ENCODE data around the gene ZNF77.
"Not testable (repeated sequence)": the region's sequence is repeated elsewhere in the genome, so short reads cannot be mapped to it uniquely, and the experiment has no call there.

Gene ZNF77

DNA sequence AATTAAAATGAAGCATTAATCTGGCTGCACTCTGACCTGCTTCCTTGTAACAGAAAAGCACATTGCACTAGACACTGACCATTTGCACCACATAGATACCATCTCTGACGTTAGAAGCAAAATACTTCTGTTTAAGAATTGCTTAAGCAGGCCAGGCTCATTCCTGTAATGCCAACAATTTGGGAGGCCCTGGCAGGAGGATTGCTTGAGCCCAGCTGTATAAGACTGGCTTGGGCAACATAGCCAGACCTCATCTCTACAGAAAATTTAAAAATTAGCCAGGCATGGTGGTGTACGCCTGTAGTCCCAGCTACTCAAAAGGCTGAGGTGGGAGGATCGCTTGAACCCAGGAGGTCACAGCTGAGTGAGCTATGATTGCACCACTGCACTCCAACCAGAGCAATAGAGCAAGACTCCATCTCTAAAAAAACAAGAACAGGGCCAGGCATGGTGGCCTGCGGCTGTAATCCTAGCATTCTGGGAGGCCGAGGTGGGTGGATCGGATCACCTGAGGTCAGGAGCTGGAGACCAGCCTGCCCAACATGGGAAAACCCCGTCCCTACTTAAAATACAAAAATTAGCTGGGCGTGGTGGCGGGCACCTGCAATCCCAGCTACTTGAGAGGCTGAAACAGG lies 25.5 kb upstream of the ZNF77 start:
- no peak for DNase-seq (ENCODE audit: low spot score)

DNA sequence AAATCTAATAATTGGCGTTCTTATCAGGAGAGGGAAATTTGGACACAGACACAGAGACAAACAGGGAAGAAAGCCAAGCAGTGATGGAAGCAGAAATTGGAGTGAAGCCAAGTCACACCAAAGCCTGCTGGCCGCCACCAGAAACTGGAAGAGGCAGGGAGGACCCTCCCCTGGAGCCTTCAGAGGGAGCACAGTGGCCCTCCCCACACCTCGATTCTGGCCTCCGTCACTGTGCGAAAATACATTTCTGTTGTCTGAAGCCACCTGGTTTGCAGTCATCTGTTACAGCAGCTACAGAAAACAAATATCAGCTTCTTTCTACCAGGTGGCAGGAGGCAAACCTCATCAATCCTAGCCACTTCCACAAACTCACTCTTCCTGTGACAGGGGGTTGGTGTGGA lies 24.3 kb upstream of the ZNF77 start:
- no peak for DNase-seq (ENCODE audit: low spot score)

DNA sequence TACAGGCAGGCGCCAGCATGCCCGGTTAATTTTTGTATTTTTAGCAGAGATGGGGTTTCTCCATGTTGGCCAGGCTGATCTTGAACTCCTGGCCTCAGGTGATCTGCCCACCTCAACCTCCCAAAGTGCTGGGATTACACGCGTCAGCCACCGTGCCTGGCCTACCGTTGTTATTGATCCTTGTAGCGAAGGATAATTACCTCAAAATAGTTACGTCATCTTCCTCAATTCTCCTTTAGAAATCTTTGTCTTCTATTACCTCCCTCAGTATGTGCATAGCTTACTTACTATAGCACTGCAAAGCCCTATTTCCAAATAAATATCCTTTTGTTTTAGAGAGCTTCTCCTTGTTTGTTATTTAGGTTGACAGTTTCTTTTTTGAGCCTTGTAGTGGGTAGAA lies 23.2 kb upstream of the ZNF77 start:
- no peak for DNase-seq (ENCODE audit: low spot score)

DNA sequence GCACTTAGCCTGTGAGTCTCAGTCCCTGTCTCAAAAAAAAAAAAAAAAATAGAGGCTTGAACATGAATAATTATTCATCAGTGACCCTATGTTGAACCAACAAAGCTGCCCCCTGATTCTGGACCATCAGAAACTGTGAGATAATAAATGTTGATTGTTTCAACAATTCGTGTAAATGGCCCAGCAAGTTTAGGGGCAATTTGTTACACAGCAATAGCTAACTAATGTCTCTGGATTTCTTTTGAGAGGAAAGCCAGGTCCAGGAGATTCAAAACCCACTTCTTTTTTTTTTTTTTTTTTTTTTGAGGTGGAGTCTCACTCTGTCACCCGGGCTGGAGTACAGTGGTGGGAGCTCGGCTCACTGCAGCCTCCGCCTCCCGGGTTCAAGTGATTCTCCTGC lies 20.1 kb upstream of the ZNF77 start:
- no peak for DNase-seq (ENCODE audit: low spot score)

DNA sequence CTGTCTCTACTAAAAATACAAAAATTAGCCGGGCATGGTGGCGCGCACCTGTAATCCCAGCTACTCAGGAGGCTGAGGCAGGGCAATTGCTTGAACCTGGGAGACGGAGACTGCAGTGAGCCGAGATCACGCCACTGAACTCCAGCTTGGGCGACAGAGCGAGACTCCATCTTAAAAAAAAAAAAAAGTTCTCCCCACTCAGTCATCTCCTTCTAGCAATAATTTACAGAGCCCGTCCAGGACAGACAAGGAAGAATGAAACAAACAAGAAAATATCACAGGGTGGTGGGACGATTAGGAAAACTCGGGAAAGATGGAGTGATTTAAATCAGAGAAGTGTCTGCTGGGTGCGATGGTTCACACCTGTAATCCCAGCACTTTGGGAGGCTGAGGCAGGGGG lies 18.9 kb upstream of the ZNF77 start:
- not testable (repeated sequence) for DNase-seq (ENCODE audit: low spot score)

DNA sequence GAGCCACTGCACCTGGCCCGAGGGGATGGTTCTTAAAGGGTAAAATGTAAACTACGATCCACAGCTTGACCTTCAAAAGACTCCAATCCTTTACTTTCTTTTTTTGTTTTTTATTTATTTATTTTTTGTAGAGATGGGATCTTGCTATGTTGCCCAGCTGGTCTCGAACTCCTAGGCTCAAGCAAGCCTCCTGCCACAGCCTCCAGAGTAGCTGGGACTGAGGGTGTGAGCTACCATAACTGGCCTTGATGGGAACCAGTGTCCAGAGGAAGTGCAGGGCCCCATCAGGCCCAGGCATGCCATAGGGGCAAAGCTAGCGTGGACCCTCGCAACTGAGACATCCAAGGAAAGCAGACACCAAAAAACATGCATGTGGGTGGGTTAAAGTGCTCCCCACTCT lies 18.4 kb upstream of the ZNF77 start:
- DNase-seq (ENCODE audit: low spot score), result no peak

DNA sequence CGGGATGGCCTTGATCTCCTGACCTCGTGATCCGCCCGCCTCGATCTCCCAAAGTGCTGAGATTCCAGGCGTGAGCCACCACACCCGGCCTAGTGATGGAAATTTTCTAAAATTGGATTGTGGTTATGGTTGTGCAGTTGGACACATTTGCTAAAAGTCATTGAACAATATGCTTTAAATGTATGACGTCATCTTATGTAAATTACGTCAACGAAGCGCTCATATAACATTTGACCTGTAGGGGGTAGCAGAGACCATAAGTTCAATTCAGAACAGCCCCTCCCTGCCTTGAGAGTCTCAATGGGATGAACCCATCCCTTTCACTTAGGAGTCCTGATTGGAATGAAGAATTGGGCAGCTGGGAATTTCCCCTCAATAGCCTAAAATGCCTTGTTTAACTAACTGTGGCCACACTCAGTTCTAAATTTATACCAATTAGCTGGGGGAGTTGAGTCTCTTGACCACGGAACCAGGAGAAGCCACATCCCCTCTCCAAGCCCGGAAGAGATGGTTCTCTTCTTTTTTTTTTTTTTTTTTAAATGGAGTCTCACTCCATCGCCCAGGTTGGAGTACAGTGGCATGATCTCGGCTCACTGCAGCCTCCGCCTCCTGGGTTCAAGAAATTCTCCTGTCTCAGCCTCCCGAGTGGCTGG lies 17.4 kb upstream of the ZNF77 start:
- DNase-seq (ENCODE audit: low spot score), result peak; percentile 81

DNA sequence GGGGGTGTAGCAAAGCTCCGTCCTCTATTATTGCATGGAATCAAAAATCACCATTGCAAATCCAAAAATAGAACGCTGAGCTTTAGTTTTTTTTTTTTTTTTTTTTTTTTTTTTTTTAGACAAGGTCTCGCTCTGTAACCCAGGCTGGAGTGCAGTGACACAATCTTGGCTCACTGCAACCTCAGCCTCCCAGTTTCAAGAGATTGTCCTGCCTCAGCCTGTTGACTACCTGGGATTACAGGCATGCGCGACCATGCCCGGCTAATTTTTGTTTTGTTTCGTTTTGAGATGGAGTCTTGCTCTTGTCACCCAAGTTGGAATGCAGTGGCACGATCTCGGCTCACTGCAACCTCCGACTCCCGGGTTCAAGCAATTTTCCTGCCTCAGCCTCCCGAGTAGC lies 15.3 kb upstream of the ZNF77 start:
- no peak for DNase-seq (ENCODE audit: low spot score)

DNA sequence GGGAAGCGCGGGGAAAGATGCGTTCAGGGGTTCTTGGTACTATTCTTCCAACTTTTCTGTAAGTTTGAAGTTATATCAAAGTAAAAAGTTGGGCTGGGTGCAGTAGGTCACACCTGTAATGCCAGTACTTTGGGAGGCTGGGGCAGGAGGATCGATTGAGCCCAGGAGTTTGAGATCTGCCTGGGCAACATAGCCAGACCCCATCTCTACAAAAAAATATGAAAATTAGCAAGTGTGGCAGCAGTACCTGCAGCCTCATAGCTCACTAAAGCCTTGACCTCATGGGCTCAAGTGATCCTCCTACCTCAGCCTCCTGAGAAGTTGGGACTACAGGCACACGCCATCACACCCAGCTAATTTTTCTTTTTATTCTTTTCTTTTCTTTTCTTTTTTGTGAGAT lies 12.4 kb upstream of the ZNF77 start:
- DNase-seq (ENCODE audit: low spot score), result no peak

DNA sequence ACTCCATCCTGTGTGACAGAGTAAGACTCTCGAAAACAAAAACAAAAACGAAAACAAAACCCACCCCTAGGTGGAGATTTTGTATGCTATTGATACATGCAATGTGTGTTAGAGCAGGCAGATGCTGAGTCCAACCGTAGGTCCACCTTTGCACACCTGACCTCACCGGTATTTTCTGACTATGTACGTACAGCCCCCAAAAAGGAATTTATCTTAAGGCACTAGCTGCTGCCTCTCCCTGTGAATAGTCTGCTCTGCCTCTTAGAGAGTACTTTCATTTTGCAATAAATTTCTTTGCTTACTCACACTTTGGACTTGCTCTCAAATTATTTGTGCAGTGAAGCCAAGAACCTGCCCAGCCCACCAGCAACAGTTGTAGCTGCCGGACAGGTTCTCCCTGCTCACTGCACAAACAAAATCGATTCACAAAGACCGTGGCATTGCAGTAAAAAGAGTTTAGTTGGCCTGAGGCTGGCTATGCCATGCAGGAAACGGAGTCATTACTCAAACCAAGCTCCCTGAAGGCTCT lies 8.2 kb upstream of the ZNF77 start:
- no peak for DNase-seq (ENCODE audit: low spot score)

DNA sequence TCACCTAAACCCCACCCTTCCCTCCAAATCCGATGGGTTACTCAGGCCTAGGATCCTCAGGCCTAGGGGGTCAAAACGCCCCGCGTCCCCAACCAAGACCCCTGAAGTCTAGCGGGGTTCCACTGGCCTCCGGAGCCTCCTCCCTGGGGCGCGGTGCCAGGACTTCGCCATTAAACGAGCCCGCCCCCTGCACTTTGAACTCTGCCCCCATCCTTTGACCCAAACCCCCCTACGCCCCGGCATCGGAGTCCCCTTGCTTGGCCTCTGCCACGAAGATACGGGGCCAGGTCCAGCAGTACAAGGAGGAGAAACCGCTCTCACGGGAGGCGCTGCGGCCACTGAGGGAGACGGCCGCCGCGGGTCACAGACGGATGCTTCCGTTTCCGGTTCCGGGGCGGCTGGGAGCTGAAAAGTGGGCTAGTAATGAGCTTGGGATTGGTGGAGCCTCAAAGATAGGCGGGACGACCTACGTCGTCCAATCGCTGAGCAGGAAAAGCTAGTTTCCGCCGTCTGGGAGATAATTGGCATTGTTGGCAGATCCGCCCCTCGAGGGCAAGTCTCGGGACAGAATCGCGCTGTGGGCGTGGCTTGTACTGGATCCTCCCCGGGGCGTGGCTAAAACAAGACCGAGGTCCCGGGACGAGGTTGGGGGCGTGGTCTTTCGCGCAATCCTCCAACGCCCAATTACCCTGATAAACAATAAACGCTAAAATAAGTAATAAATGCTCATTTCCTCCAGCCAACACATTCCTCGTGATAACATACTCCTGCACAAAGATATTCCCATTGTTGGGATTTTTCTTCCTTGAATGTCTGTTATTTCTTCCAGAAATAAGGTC lies 5.7 kb upstream of the ZNF77 start:
- peak; percentile 100 for DNase-seq (ENCODE audit: low spot score)

DNA sequence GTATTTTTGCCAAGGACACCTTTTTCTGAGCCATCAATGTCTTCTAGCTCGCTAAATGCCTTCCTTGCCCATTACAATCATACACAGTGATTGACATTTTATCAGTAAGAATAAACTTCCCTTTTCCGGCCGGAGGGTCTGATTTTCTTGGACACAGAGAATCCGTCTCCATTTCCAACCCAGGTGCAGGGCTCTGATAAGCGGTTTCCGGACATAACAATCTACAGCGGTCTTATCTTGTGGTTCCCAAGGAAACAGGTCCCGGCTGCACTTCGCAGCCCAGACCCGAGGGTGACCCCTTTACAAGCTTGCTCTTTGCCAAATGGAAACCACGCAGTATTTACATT lies 5.1 kb upstream of the ZNF77 start:
- DNase-seq (ENCODE audit: low spot score), result peak; percentile 65

DNA sequence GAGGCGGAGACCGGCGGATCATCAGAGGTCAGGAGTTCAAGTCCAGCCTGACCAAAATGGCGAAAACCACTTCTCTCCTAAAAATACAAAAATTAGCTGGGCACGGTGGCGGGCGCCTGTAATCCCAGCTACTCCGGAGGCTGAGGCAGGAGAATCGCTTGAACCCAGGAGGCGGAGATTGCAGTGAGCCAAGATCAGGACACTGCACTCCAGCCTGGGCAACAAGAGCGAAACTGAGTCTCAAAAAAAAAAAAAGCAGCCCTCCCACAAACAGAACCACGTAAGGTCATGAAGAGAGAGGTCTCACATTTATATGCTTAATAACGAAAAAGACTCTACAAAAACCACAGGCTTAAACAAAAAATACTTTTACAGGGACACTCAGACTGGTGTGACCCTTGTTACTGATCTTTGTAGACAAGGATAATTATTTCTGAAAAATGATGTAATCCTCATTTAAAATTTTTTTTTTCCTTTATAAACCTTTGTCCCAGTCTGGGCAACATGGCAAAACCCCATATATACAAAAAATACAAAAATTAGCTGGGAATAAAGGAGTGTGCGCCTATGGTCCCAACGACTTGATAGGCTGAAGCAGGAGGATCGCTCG lies 909 bp upstream of the ZNF77 start:
- no peak for DNase-seq (ENCODE audit: low spot score)

DNA sequence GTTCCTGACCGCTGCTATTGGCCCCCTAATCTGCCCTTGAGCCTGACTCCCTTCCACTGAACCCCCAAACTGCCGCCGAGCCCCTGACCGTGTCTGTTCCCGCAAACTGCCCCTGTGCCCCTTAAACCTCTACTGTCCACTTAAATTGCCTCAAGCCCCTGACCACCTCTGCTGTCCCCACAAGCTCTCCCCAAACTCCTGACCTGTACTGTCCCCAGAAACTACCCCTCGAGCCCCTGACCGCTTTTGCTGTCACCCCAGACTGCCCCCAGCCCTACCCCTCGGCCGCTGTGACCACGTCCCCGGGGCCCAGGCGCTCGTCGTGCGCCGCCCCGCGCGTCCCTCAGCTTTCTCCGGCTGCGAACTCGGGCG lies 382 bp downstream of the ZNF77 start:
- no peak for DNase-seq (ENCODE audit: low spot score)

DNA sequence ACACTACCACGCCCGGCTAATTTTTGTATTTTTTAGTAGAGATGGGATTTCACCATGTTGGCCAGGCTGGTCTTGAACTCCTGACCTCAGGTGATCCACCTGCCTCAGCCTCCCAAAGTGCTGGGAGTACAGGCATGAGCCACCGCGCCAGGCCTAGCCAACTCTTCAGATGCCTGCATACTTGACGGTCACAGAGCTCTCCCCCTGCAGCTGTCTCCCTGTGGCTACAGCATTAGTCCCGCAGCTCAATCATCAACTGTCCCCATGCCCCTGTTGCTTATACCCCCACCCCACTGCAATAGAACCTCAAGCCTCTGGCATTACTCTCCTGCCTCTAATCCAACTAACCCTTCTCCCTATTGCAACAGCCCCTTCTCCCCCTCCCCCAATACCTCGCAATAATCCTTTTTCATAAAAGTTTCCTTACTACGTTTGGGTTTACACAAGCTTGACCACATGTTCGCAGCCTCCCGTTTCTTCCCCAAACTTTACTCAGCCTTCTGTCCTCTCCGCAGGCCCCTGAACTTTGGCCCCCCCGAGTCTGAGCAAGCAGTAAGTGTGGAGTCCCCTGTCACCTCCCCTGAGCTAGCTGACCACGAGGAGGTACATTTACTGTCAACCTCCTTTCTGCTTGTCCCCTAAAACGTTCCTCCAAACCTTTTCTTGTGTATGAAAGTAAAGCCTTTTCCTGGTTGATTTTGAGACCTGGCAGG lies 1.7 kb downstream of the ZNF77 start:
- no peak for DNase-seq (ENCODE audit: low spot score)

DNA sequence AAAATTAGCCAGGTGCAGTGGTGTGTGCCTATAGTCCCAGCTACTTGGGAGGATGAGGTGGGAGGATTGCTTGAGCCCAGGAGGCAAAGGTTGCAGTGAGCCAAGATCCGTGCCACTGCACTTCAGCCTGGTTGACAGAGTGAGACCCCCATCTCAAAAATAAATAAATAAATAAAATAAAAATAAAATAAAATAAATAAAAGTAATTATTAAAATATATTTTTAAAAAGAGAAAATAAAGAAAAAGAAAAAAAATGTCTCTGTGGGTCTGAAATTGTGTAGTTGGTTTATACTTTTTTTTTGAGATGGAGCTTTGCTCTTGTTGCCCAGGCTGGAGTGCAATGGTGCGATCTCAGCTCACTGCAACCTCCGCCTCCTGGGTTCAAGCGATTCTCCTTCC lies 8.9 kb downstream of the ZNF77 start:
- not testable (repeated sequence) for DNase-seq (ENCODE audit: low spot score)

DNA sequence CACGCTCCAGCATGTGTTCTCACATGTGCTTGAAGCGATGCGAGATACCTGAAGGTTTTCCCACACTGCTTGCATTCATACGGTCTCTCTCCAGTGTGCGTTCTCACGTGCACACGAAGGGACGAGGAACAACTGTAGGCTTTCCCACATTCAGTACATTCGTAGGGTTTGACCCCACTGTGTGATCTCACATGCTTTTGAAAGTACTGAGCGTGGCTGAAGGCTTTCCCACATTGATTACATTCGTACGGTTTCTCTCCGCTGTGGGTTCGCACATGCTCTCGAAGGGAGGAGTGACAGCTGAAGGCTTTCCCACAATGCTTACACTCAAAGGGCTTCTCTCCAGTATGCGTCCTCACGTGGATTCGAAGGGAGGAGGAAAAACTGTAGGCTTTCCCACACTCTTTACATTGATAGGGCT lies 11.3 kb downstream of the ZNF77 start:
- DNase-seq (ENCODE audit: low spot score), result no peak

DNA sequence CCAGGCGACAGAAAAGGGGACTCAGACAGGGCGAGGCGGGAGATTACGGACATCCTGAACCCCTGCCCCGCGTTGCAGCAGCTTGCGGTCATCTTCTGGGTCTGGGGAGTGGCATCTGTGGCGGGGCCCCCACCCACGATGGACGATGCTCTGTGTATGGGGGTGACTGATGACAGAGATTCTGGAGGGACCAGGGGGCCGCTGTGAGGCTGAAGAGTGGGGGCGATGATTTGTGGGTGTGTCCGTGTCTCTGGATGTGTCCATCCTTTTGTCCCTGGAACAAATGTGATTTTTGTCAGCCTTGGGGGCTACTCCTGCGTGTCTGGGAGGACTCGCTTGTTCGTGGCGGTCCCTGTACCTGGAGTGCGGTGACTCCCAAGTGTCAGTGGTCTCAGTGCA lies 17.7 kb downstream of the ZNF77 start:
- DNase-seq (ENCODE audit: low spot score), result no peak

DNA sequence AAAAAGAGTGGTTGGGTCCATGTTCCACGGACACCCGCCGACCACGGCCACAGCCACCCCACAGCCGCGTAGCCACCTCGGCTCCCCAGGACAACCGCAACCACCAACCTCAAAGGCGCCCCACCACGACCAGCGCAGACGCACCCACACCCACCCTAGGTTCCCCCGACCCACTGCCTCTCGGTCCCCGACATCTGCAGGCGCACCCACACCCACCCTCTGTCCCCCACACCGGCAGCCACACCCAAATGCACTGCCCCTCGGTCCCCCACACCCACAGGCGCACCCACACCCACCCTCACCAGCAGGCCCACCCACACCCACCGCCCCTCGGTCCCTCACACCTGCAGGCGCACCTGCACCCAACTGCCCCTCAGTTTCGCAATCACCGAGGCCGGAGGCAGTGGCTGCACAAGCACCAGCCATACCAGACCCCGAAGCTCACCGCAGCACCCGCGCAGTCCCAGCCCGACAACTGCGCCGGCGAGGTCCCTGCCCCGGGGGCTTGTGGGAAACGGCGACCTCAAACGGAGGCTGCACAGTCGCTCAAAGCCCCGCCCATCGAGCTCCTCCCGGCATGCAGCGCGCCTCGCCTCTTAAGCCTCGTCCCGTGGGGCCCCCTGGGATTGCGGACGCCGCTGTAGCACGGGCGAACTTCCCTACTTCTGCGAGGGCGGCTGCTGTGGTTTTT lies 18.3 kb downstream of the ZNF77 start:
- DNase-seq (ENCODE audit: low spot score), result no peak

DNA sequence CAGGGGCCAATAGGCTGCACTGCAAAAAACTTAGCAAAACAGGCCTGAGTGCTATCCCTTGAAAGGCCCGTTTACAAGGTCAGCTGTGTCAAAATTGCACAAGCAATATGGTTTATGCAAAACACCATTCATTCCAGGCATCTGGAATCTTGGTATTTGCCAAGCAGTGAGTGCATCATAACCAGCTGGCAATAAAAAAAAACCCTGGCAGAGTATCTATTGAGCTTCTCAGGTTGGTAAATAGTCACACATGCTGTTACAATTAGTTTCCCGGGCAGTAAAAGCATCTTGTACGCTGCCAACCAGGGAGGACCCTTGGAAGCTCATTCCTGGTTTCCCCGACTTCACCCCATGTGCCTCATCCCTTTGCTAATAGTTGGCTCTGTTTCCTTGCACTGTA lies 21.3 kb downstream of the ZNF77 start:
- DNase-seq (ENCODE audit: low spot score), result no peak

DNA sequence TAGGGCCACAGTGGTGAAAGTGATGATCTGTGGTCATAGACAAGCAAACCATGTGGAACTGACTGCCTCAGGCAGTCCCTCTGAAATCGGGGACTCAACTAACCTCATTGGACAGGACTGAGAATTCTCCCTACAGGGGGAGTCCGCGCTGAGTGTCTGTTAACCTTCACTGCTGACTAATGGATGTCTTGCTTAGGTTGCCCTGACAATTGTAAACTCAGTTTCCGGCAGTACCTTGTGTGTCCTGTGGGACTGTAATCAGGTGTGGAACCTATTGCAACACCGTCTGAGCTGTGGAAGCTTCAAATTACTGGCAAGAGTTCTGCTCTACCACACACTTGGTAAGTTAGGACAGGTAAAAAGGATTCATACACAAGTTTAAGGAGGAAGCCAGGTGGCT lies 21.8 kb downstream of the ZNF77 start:
- DNase-seq (ENCODE audit: low spot score), result no peak

Data from kidney capillary endothelial cell (primary cell).